Gastroesophageal sphincter (tissue), 4 donors: Measurements from ENCODE around the gene MYO7A. TPM values are rescaled to one million over a fixed set of nuclear protein-coding genes. Genes with fewer than 3 reads are reported as not detected.

Experiments used
- ATAC-seq: fragments of 150-250 bp; one replicate; pipeline ENCODE4 v1.9.1; 2016; ENCODE audit warnings: mild to moderate bottlenecking, moderate library complexity
- H3K27ac ChIP-seq, 4 donors: fragments of 200-600 bp; sonication (generic) in 3 of 4; 1 replicate in 3 of 4; 2 replicates in 1 of 4; pipeline ENCODE4 v1.5.1; 2016 to 2019
- H3K27me3 ChIP-seq: fragments of 200-600 bp; sonication (generic); one replicate; pipeline ENCODE4 v1.5.1; 2019
- H3K36me3 ChIP-seq, 2 donors: fragments of 200-600 bp; sonication (generic); one replicate each; pipeline ENCODE4 v1.5.1; 2019; ENCODE audit warnings: control low read depth in 1 of 2
- H3K4me1 ChIP-seq, 3 donors: fragments of 200-600 bp; sonication (generic); 1 replicate in 2 of 3; 2 replicates in 1 of 3; pipeline ENCODE4 v1.5.1; 2016 to 2019; ENCODE audit warnings: control low read depth in 2 of 3
- H3K4me3 ChIP-seq, 2 donors: fragments of 200-600 bp; sonication (generic); one replicate each; pipeline ENCODE4 v1.5.1; 2019; ENCODE audit warnings: mild to moderate bottlenecking in 1 of 2, moderate library complexity in 1 of 2
- H3K9me3 ChIP-seq, 3 donors: fragments of 200-600 bp; sonication (generic); one replicate each; pipeline ENCODE4 v1.5.1; 2017 to 2019; ENCODE audit warnings: control low read depth in 2 of 3
- CTCF ChIP-seq, 4 experiments: fragments of 200-600 bp in 2 of 4; fragments of 450-650 bp in 2 of 4; sonication (generic) in 1 of 4; IDR thresholded peaks; one replicate each; pipeline ENCODE4 v1.5.1; 2017 to 2019; ENCODE audit warnings: antibody characterized with exemption in 4 of 4, mild to moderate bottlenecking in 2 of 4, moderate library complexity in 2 of 4
- EP300 ChIP-seq: sonication (generic); formaldehyde crosslinking; IDR thresholded peaks from one replicate; pipeline ENCODE4 v1.6.1; 2017; ENCODE audit warnings: antibody characterized with exemption, mild to moderate bottlenecking
- POLR2A ChIP-seq, 2 donors: fragments of 450-650 bp; IDR thresholded peaks; one replicate each; pipeline ENCODE4 v1.6.1; 2017; ENCODE audit warnings: antibody characterized with exemption in 2 of 2, mild to moderate bottlenecking in 2 of 2, moderate library complexity in 1 of 2
- POLR2AphosphoS5 ChIP-seq: sonication (generic); formaldehyde crosslinking; IDR thresholded peaks from one replicate; pipeline ENCODE4 v1.6.1; 2017; ENCODE audit warnings: antibody characterized with exemption
- WGBS, 2 donors: methylation state at CpG; one replicate each; pipeline ENCODE4 v1.1.5; 2018; ENCODE audit warnings: low coverage in 1 of 2; 5-methylcytosine and 5-hydroxymethylcytosine counted together
- total RNA-seq, 4 donors: library from RNA; depleted of rRNA; stranded (reverse); fragments of >200 nt; gene quantifications; one replicate each; pipeline ENCODE4 v1.1.0, GENCODE V29; 2016

Gene MYO7A
- total RNA-seq, 4 donors from 2014 or later = 4.0 to 11.8 (median 8.7) TPM

- Histone ChIP-seq H3K27me3 (no peaks in the 10 kb centered on the region), H3K4me3 (no peak overlapping the region), H3K27ac (no peak overlapping the region), H3K36me3 (peaks cover 0 to 23% of the 10 kb centered on the region in 2 donors), H3K4me1 (peaks cover 0 to 35% (median 2%) of the 10 kb centered on the region in 3 donors), H3K9me3 (no peaks in the 10 kb centered on the region)
- ATAC-seq = no peak
- no peak for TF ChIP-seq EP300
- TF ChIP-seq POLR2AphosphoS5 = no peak
- TF ChIP-seq POLR2A (IDR thresholded peaks at IDR 0.05) = no peak
- WGBS, 2 donors = 96 to 97% methylated on average over 4 to 10 of the region's 20 CpGs
Observed at GRCh38 chr11:77112641-77113381, 15.2 kb upstream of the MYO7A start.

GRCh38 chr11:77113382-77114088 lies 14.5 kb upstream of the MYO7A start:
- Histone ChIP-seq H3K9me3 (no peaks in the 10 kb centered on the region), H3K36me3 (peaks cover 0 to 31% of the 10 kb centered on the region in 2 donors), H3K27ac (no peak overlapping the region), H3K27me3 (no peaks in the 10 kb centered on the region), H3K4me1 (peaks cover 0 to 28% (median 0%) of the 10 kb centered on the region in 3 donors), H3K4me3 (no peak overlapping the region)
- TF ChIP-seq POLR2A (IDR thresholded peaks at IDR 0.05) (no peak), CTCF (IDR thresholded peaks at IDR 0.05) (peak in 2 of 4 experiments; percentile 35 to 48)
- WGBS, 2 donors = 59 to 79% methylated on average over 4 to 5 of the region's 8 CpGs
- peak; percentile 13 for ATAC-seq

DNA sequence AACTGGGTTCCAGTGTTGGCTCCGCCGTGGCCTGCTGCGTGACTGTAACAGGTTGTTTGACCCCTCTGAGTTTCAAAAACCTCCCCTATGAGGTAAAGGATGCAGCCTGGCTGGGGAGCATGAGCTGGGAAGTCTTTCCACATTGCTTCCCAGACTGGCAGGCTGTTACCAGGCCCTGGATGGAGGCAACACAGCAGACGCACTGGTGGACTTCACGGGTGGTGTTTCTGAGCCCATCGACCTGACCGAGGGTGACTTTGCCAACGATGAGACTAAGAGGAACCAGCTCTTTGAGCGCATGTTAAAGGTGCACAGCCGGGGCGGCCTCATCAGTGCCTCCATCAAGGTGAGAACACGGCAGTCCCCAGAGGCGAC lies 14.0 kb upstream of the MYO7A start:
- no CpG with 5 or more reads among the region's 13 CpGs for WGBS, 2 donors
- no peak overlapping the region for H3K4me3 ChIP-seq
- no peak overlapping the region for H3K27ac ChIP-seq
- no peaks in the 10 kb centered on the region for H3K9me3 ChIP-seq
- ATAC-seq = no peak
- peaks cover 0 to 26% (median 0%) of the 10 kb centered on the region in 3 donors for H3K4me1 ChIP-seq
- H3K36me3 ChIP-seq = peaks cover 0 to 36% of the 10 kb centered on the region in 2 donors
- H3K27me3 ChIP-seq = no peaks in the 10 kb centered on the region
- no peak for TF ChIP-seq EP300
- no peak for TF ChIP-seq POLR2AphosphoS5
- no peak for TF ChIP-seq POLR2A (IDR thresholded peaks at IDR 0.05)
- no peak for TF ChIP-seq CTCF (IDR thresholded peaks at IDR 0.05)

GRCh38 chr11:77115181-77115611 lies 12.8 kb upstream of the MYO7A start:
- Histone ChIP-seq H3K4me1 (peaks cover 0 to 15% (median 0%) of the 10 kb centered on the region in 3 donors), H3K27me3 (no peaks in the 10 kb centered on the region), H3K27ac (no peak overlapping the region), H3K9me3 (no peaks in the 10 kb centered on the region), H3K4me3 (no peak overlapping the region), H3K36me3 (peaks cover 0 to 47% of the 10 kb centered on the region in 2 donors)
- TF ChIP-seq POLR2AphosphoS5 = no peak
- peak in 1 of 4 experiments; percentile 4 for TF ChIP-seq CTCF (IDR thresholded peaks at IDR 0.05)
- ATAC-seq = no peak
- no CpG with 5 or more reads among the region's 16 CpGs for WGBS, 2 donors

DNA sequence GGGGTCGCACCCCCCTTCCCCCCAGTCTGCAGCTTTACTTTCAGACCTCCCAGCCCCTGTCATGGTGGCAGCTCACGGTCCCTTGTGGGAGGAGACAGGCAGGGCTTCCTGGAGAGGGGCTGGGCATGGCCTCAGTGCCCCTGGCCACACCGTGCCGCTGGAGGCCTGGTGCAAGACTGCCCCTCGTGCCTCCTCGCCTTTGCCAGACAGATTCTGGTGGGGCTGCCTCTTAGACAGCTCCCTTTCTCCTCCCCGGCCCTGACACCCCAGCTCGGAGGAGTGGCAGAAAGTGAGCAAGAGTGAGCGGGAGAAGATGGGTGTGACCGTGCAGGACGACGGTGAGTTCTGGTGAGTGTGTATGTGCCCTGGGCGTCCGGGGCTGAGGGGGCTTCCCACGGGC lies 12.1 kb upstream of the MYO7A start:
- ATAC-seq = no peak
- H3K4me1 ChIP-seq = peaks cover 0 to 7% (median 0%) of the 10 kb centered on the region in 3 donors
- TF ChIP-seq CTCF (IDR thresholded peaks at IDR 0.05) = no peak
- TF ChIP-seq POLR2AphosphoS5 = no peak
- no peak for TF ChIP-seq POLR2A (IDR thresholded peaks at IDR 0.05)
- no peak for TF ChIP-seq EP300
- WGBS, 2 donors = 73% methylated on average over 2 of the region's 15 CpGs; no CpG with 5 or more reads in 1 of the 2 donors
- no peaks in the 10 kb centered on the region for H3K27me3 ChIP-seq
- peaks cover 0 to 55% of the 10 kb centered on the region in 2 donors for H3K36me3 ChIP-seq
- no peaks in the 10 kb centered on the region for H3K9me3 ChIP-seq
- H3K27ac ChIP-seq = no peak overlapping the region
- H3K4me3 ChIP-seq = no peak overlapping the region
